Activated CD8-positive, alpha-beta memory T cell treated with anti-CD3 and anti-CD28 coated beads for 48 hours (primary cell): Measurements from ENCODE around the gene CCDC184.

ENCODE experiments used
- DNase-seq, 3 experiments: peaks; one replicate each; pipeline ENCODE4 v3.0.0-alpha.2; 2020; ENCODE audit warnings: low read depth in 2 of 3, low spot score in 2 of 3

The CCDC184 gene

GRCh38 chr12:48177982-48178381 is 5.5 kb upstream of the CCDC184 start:
- DNase-seq = no peak

- no peak for DNase-seq
These were observed 4.0 kb upstream of the CCDC184 start for GRCh38 chr12:48179466-48179865.

- no peak for DNase-seq
These were observed 3.0 kb upstream of the CCDC184 start for GRCh38 chr12:48180424-48180823.

- no peak for DNase-seq
These were observed 2.5 kb upstream of the CCDC184 start for GRCh38 chr12:48180857-48181495.

- no peak for DNase-seq
These were observed 813 bp upstream of the CCDC184 start for GRCh38 chr12:48182631-48183030.

- DNase-seq = no peak
These were observed 568 bp downstream of the CCDC184 start for GRCh38 chr12:48183876-48184548.

GRCh38 chr12:48184549-48184922 is 1.1 kb downstream of the CCDC184 start:
- no peak for DNase-seq

- DNase-seq = no peak
These were observed 1.9 kb downstream of the CCDC184 start for GRCh38 chr12:48185181-48185919.

GRCh38 chr12:48187916-48188695 is 4.7 kb downstream of the CCDC184 start:
- DNase-seq = no peak

- DNase-seq = no peak
These were observed 6.1 kb downstream of the CCDC184 start for GRCh38 chr12:48189331-48190125.

- no peak for DNase-seq
These were observed 7.7 kb downstream of the CCDC184 start for GRCh38 chr12:48191096-48191495.

- no peak for DNase-seq
These were observed 9.4 kb downstream of the CCDC184 start for GRCh38 chr12:48192861-48193260.

- no peak for DNase-seq
These were observed 10.2 kb downstream of the CCDC184 start for GRCh38 chr12:48193623-48194022.

GRCh38 chr12:48194799-48195201 is 11.4 kb downstream of the CCDC184 start:
- no peak for DNase-seq

- no peak for DNase-seq
These were observed 14.1 kb downstream of the CCDC184 start for GRCh38 chr12:48197549-48197970.

GRCh38 chr12:48197971-48198671 is 14.7 kb downstream of the CCDC184 start:
- peak; percentile 76 to 84 (median 81) for DNase-seq

GRCh38 chr12:48198672-48198971 is 15.2 kb downstream of the CCDC184 start:
- DNase-seq = no peak

- DNase-seq = no peak
These were observed 15.5 kb downstream of the CCDC184 start for GRCh38 chr12:48198985-48199384.

GRCh38 chr12:48199774-48200221 is 16.4 kb downstream of the CCDC184 start:
- DNase-seq = no peak

- no peak for DNase-seq
These were observed 17.6 kb downstream of the CCDC184 start for GRCh38 chr12:48201091-48201490.
